Subcutaneous adipose tissue (tissue), 4 donors: Measurements from ENCODE around the gene ATP13A3. TPM values are rescaled to one million over a fixed set of nuclear protein-coding genes. Genes with fewer than 3 reads are reported as not detected.

ENCODE experiments used
- total RNA-seq, 4 donors: library from RNA; depleted of rRNA; stranded (reverse); fragments of >200 nt; gene quantifications; one replicate each; pipeline ENCODE4 v1.1.0, GENCODE V29; 2016
- TF ChIP-seq, protein P1 (sequence below): fragments of 450-650 bp; IDR thresholded peaks from one replicate; pipeline ENCODE4 v1.5.1; 2016; ENCODE audit warnings: low read depth, mild to moderate bottlenecking, control low read depth, antibody characterized with exemption, moderate library complexity

Gene ATP13A3
- total RNA-seq, 4 donors from 2014 or later = 117 to 222 (median 170) TPM

DNA sequence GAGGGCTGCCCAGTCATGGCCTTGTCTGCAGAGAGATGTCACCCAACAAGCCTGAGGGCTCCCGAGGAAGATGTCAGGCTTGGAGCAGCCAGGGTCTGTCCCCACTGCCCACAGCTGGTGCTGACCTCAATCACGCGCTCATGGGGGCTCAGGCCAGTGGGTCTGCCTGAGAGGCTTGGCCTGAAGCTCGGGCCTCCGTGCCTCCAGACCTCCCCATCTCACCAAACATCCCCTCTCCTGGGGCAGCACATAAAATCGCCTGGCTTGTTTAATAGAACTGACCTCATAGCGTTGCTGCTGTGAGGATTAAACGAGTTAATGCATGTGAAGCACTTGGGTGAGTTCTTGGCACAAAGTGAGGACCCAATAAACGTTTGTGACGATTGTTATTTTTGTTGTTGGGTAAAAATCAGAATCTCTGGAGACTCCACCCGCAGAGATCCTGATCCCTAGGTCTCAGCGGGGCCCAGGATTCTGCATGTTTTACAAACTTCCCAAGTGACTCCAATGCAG, 120.8 kb downstream of the ATP13A3 start:
- TF ChIP-seq, protein P1, sequence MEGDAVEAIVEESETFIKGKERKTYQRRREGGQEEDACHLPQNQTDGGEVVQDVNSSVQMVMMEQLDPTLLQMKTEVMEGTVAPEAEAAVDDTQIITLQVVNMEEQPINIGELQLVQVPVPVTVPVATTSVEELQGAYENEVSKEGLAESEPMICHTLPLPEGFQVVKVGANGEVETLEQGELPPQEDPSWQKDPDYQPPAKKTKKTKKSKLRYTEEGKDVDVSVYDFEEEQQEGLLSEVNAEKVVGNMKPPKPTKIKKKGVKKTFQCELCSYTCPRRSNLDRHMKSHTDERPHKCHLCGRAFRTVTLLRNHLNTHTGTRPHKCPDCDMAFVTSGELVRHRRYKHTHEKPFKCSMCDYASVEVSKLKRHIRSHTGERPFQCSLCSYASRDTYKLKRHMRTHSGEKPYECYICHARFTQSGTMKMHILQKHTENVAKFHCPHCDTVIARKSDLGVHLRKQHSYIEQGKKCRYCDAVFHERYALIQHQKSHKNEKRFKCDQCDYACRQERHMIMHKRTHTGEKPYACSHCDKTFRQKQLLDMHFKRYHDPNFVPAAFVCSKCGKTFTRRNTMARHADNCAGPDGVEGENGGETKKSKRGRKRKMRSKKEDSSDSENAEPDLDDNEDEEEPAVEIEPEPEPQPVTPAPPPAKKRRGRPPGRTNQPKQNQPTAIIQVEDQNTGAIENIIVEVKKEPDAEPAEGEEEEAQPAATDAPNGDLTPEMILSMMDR = no peak

DNA sequence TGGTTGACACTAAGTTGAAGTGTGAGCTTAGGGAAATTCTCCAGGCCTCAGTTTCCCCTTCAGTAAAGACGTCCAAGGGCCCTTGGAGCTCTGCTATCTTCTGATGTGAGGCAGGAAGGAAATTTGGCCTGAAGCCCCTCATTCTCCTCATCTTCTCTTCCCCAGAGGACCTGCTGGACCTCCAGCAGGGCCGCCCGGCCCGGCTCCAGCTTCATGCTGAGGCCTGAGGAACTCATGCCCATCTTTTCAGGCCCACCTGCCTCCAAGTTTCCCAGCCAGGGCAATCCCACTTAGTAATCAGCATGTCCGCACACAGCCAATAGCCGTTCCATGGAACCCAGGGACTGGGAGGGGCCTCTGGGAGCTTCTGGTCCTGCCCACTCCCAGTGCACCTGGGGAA, 121.3 kb downstream of the ATP13A3 start:
- TF ChIP-seq, protein P1 = no peak

DNA sequence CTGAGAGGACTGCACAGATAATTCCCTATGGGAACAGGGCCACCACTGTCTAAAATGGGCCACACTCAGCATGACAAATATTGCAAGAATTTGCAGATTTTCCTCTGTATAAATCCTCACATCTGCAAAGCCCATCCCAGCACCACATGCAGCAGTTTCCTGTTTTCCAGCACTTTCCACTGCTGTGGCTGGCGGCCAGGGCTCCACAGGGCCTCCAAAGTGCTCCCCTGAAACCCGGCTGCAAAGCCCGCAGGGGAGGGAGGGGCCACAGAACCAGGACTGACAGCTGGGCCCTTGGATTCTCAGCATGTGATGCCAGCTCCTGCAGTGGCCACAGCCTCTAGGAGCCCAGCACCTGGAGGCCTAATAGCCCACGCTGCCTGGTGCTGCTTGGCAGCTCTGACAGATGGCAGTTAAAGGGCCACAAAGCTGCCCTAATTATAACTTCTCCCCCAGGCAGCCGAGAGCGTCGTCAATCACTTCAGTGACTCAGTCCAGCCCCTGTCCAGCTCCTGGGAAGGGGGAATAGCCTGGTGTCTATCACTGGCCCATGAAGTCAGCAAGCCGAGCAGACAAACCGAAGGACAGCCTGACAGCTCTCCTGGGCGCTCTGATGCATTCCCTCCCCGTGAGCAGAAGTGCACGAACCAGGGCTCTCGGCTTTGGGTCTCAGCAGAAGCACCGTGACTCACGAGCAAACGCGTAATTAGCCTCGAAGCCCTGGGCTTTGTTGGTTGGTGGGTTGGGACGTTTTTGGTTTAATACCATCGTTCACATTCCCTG, 122.0 kb downstream of the ATP13A3 start:
- TF ChIP-seq, protein P1 = no peak

DNA sequence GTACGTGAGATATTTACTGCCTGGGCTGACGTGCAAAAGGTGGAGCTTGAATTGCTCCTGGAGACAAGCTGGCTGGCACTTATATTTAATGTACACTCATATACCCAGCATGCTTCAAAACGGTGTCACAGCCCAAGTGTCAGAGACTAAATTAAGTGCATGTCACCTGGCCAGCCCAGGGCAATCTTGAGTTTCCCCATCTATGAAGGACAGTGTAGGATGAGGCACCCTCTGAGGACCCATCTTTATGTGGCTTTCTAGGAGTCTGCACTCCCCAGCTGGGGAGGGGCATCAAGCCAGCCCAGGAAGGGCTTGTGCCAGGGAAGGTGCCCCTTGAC, 122.5 kb downstream of the ATP13A3 start:
- TF ChIP-seq, protein P1 = no peak

DNA sequence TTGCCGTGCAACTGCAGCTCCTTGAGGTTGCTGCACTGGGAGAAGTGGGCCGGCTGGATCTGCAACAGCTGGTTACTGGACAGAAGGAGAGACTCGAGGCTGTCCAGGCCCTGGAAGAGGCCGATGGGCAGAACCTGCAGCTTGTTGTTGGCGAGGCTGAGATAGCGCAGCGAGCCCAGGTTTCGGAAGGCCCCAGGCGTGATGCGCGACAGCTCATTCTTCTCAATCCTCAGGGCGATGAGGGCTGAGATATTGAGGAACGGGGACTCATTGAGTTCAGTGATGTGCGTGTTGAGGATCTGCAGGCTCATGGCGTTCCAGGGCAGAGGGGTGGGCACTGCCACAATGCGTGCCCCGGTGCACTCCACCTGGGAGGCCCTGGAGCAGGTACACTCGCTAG, 126.2 kb downstream of the ATP13A3 start:
- TF ChIP-seq, protein P1 = no peak

DNA sequence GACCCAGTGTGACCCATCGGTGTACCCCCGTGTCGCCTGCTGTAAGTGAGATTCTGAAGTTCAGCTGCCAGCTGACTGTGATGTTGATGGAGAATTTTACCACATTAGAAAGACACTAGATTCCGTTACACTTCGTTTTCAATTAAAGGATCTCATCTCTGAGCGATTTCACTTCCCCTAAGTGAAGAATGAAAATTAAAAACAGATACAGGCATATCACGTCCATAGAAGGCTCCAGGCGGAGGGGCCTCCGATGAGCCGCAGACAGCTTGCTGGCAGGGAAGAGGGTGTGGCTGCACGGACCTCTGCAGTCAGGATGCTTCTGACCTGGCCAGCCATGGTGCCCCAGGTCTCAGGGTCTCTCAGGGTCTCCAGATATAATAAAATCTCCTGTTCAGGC, 129.1 kb downstream of the ATP13A3 start:
- TF ChIP-seq, protein P1 = no peak

DNA sequence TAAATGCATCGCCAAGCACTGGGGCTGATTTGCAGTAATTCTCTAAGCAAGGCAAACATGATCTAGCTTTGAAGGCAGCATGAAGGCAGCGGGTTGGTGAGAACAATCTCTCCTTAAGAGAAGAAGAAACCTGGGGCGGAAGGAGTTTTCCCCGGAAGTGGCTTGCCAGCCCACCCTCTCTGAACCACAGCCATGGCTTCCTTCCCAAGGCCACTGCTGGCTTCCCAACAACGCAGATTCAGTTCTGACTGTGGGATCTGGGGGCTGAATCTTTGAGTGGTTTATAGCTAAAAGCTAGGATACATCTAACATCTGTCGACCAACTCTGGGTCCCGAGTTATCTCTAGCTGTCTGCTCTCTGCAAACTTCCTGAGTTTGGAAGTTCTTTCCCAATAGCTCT, 131.4 kb downstream of the ATP13A3 start:
- TF ChIP-seq, protein P1 = no peak
